GM19324 (cell line): Measurements from ENCODE around the gene RGS3.

ENCODE experiments used
- ATAC-seq: cut with Tn5 transposase; IDR thresholded peaks from one replicate; pipeline ENCODE4 v1.9.1; 2021; ENCODE audit warnings: mild to moderate bottlenecking, moderate library complexity; ENCODE audit not compliant: unreplicated experiment, low FRiP score

RGS3 gene

GRCh38 chr9:113526841-113527240, 63.3 kb downstream of the RGS3 start:
- ATAC-seq, result no peak

- no peak for ATAC-seq
Observed at GRCh38 chr9:113528088-113528487, 64.6 kb downstream of the RGS3 start.

- ATAC-seq, result no peak
Observed at GRCh38 chr9:113528811-113529210, 65.3 kb downstream of the RGS3 start.

GRCh38 chr9:113529336-113530009, 65.9 kb downstream of the RGS3 start:
- ATAC-seq, result no peak

GRCh38 chr9:113530022-113530635, 66.6 kb downstream of the RGS3 start:
- no peak for ATAC-seq

GRCh38 chr9:113530942-113531341, 67.4 kb downstream of the RGS3 start:
- ATAC-seq, result no peak

GRCh38 chr9:113531919-113532808, 68.6 kb downstream of the RGS3 start:
- no peak for ATAC-seq

- no peak for ATAC-seq
Observed at GRCh38 chr9:113532809-113533190, 69.3 kb downstream of the RGS3 start.

GRCh38 chr9:113533335-113534225, 70.1 kb downstream of the RGS3 start:
- no peak for ATAC-seq

GRCh38 chr9:113535756-113536155, 72.2 kb downstream of the RGS3 start:
- no peak for ATAC-seq

- no peak for ATAC-seq
Observed at GRCh38 chr9:113536166-113536482, 72.6 kb downstream of the RGS3 start.

GRCh38 chr9:113536483-113537228, 73.1 kb downstream of the RGS3 start:
- no peak for ATAC-seq

GRCh38 chr9:113537229-113537810, 73.8 kb downstream of the RGS3 start:
- ATAC-seq, result no peak

GRCh38 chr9:113538131-113538530, 74.6 kb downstream of the RGS3 start:
- no peak for ATAC-seq

GRCh38 chr9:113538701-113539430, 75.3 kb downstream of the RGS3 start:
- no peak for ATAC-seq

- ATAC-seq, result no peak
Observed at GRCh38 chr9:113540466-113540865, 76.9 kb downstream of the RGS3 start.

- no peak for ATAC-seq
Observed at GRCh38 chr9:113541019-113541900, 77.7 kb downstream of the RGS3 start.

- no peak for ATAC-seq
Observed at GRCh38 chr9:113542006-113542405, 78.5 kb downstream of the RGS3 start.
